ENCODE measurements around the gene IFT27. TPM values are rescaled to one million over a fixed set of nuclear protein-coding genes. Genes with fewer than 3 reads are reported as not detected.

Gene IFT27
- polyA plus RNA-seq, 1 donor from 2014 or later: 111 TPM

- no peak overlapping the region for H3K9ac ChIP-seq (ENCODE audit: low read length)
- no peak overlapping the region for H3K27ac ChIP-seq (ENCODE audit: low read length)
- H3K4me2 ChIP-seq (ENCODE audit: low read length): no peak overlapping the region
- no peaks in the 10 kb centered on the region for H3F3A ChIP-seq (ENCODE audit: insufficient read depth, low read length, poor library complexity, severe bottlenecking)
- no peak overlapping the region for H3K4me3 ChIP-seq (ENCODE audit: low read length)
- no peaks in the 10 kb centered on the region for H3K79me2 ChIP-seq (replicated peaks; ENCODE audit: insufficient read depth, low read length)
- no peak for TF ChIP-seq EP300 (conservative IDR thresholded peaks at IDR 0.05; ENCODE audit: poor library complexity, severe bottlenecking)
- no peak for TF ChIP-seq CTCF (IDR thresholded peaks at IDR 0.05; ENCODE audit: poor library complexity, severe bottlenecking)
- TF ChIP-seq REST (IDR thresholded peaks at IDR 0.05; ENCODE audit: borderline replicate concordance): no peak
- TF ChIP-seq RAD21 (conservative IDR thresholded peaks at IDR 0.05): no peak
- TF ChIP-seq SMC3 (conservative IDR thresholded peaks at IDR 0.05; ENCODE audit: poor library complexity): no peak
- H3K27me3 ChIP-seq (ENCODE audit: insufficient read depth, low read depth, low read length): no peaks in the 10 kb centered on the region
- H3K36me3 ChIP-seq (ENCODE audit: insufficient read depth, low read length): peaks cover 5% of the 10 kb centered on the region
- no peaks in the 10 kb centered on the region for H3K9me3 ChIP-seq (ENCODE audit: low read length)
- no peaks in the 10 kb centered on the region for H4K20me1 ChIP-seq (ENCODE audit: insufficient read depth)
- no peaks in the 10 kb centered on the region for H3K9me2 ChIP-seq (ENCODE audit: insufficient read depth, low read length)
- H2AFZ ChIP-seq (ENCODE audit: low read depth, low read length): no peak overlapping the region
Measured at GRCh38 chr22:36759481-36760159, 16.3 kb downstream of the IFT27 start.

GRCh38 chr22:36758792-36759271, 17.1 kb downstream of the IFT27 start:
- TF ChIP-seq TAF1 (IDR thresholded peaks at IDR 0.05; ENCODE audit: low read depth): no peak
- no peak for TF ChIP-seq CTCF (IDR thresholded peaks at IDR 0.05; ENCODE audit: poor library complexity, severe bottlenecking)
- no peak for TF ChIP-seq SMC3 (conservative IDR thresholded peaks at IDR 0.05; ENCODE audit: poor library complexity)
- TF ChIP-seq EZH2 (IDR thresholded peaks at IDR 0.05; ENCODE audit: borderline replicate concordance, insufficient read depth, low read length, poor library complexity, severe bottlenecking): no peak
- no peak for TF ChIP-seq REST (IDR thresholded peaks at IDR 0.05; ENCODE audit: borderline replicate concordance)
- no peak for TF ChIP-seq POLR2AphosphoS5 (IDR thresholded peaks at IDR 0.05)
- no peak for TF ChIP-seq RAD21 (conservative IDR thresholded peaks at IDR 0.05)
- TF ChIP-seq EP300 (conservative IDR thresholded peaks at IDR 0.05; ENCODE audit: poor library complexity, severe bottlenecking): no peak
- TF ChIP-seq MXI1 (conservative IDR thresholded peaks at IDR 0.05; ENCODE audit: poor library complexity, severe bottlenecking): no peak
- H3K36me3 ChIP-seq (ENCODE audit: insufficient read depth, low read length): peaks cover 5% of the 10 kb centered on the region

More at GRCh38 chr22:36758792-36759271, 17.1 kb downstream of the IFT27 start:
- Histone ChIP-seq H2AFZ (ENCODE audit: low read depth, low read length) (no peak overlapping the region), H3K4me3 (ENCODE audit: low read length) (no peak overlapping the region), H3K9ac (ENCODE audit: low read length) (no peak overlapping the region), H3K4me2 (ENCODE audit: low read length) (no peak overlapping the region), H3F3A (ENCODE audit: insufficient read depth, low read length, poor library complexity, severe bottlenecking) (no peaks in the 10 kb centered on the region), H3K79me2 (replicated peaks; ENCODE audit: insufficient read depth, low read length) (no peaks in the 10 kb centered on the region), H3K9me3 (ENCODE audit: low read length) (no peaks in the 10 kb centered on the region), H3K27ac (ENCODE audit: low read length) (no peak overlapping the region), H4K20me1 (ENCODE audit: insufficient read depth) (no peaks in the 10 kb centered on the region), H3K9me2 (ENCODE audit: insufficient read depth, low read length) (no peaks in the 10 kb centered on the region), H3K27me3 (ENCODE audit: insufficient read depth, low read depth, low read length) (no peaks in the 10 kb centered on the region)
